SW480 (cell line): Measurements from ENCODE around the gene TACR1.
"Not testable (repeated sequence)": the region's sequence is repeated elsewhere in the genome, so short reads cannot be mapped to it uniquely, and the experiment has no call there.

Experiments
- DNase-seq: peaks from one replicate; pipeline ENCODE4 v3.0.0-alpha.2; 2016; ENCODE audit warnings: low spot score

The TACR1 gene

DNA sequence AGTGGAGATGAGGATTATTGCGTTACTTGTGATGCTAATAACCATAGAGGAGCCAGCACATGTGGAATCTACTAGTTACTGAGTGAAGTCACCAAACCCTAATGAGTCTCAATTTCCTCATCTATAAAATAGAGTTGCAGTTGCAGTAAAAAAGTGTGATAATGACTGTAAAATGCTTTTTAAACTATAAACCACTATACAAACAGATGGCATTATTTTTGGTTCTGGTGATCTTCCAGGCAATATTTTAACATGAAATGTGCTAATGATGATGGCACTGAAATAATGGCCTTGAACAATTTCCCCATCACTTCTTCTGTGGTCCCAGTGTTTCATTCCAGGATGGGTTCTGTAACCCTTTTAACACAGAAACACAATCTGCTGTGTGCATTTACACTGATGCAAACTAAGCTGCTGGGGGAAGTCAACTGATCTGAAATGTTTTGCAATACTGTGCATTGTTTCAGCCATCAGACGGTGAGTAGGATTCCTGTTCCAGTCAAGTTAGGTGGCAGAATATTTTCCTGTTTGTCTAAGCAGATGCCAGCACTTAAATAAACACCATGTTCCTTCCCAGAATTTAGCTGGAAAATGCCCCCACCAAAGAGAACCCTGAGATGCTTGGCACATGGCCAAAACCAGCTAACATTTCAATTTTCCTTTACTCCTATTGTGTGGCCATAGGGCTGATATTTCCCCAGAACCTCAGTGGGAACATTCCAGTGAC is 52.6 kb downstream of the TACR1 start:
- DNase-seq, result no peak

DNA sequence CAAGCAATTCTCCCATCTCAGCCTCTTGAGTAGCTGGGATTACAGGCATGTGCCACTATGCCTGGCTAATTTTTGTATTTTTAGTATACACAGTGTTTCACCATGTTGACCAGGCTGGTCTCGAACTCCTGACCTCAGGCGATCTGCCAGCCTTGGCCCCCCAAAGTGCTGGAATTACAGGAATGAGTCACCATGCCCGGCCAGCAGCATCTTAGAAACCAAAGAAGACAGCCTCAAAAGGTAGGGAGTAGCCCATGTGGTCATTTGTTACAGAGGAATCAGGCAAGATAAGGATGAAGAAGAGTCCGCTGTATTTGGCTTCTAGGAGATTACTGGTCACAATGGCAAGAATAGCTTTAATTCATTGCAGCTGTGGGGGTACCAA is 53.1 kb downstream of the TACR1 start:
- DNase-seq, result not testable (repeated sequence)

DNA sequence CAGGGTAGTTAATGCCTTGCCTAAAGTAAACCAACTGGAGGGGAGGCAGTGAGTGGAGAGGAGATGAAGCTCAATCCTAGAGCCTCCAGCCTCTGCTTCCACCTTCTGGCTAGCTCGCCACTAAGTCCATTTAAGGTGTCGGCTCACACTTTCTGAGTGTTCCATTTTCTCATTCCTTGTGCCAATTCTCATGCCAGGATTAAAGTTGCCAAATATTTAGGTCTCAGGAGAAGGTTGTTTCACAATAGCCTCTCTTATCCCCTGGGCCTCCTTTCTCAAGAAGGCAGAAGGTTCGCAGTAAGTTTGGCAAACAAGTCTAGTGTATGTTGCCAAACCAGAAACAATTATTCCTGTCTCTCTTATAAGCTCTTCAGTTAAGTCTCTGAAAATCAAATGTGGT is 57.2 kb downstream of the TACR1 start:
- DNase-seq, result no peak

DNA sequence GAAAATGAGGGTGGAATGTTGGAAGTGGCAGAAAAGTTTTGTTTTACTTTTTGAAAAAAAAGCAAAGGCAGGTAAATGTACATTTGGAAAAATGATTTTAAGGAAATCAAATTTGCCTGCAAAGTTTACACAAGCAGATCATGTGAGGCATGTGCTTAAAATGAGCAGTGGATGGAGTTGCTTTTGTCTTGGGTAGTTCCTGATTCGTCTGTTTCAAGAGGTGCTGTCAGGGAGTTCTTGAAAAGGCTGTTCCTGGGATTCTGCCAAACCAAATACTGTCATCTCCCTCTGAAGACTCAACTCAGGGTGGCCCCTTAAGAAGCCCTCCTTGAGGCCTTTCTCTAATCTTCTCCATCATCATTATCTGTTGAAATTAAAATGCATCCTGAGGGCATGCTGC is 59.0 kb downstream of the TACR1 start:
- no peak for DNase-seq

DNA sequence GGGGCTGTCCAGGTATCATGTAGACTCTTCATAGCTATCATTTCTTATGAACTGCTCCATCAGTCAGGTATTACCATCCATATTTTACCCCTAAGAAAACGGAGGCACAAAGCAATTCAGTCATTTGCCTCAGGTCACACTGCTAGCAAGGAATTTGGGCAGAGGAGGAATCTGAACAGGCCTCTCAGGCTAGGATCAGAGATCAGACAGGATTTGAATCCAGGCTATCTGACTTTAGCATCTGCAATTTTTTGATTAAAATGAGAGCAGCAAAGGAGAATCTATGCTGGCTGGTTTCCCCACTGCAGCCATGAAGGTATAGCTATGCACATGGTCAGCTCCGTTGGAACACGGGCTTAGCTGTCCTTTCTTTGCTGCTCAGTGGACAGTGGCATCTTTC is 60.1 kb downstream of the TACR1 start:
- DNase-seq, result no peak

DNA sequence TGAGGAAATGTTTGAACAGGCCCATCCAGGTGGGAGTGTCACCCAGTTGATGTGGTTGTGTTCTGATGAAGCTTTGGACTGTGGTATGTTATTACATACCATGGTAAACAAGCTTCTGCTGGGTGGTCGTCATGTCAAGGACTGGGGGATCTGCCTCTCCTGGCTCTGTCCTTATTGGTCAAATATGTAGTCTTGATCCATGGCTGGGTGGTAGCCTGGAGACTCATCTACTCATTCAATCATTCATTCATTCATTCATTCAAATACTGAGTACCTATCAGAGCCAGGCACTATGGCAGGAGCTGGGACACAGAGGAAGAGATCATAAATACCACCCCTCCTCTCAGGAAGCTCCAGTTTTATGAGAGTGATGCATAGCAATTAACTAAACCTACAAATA is 60.8 kb downstream of the TACR1 start:
- no peak for DNase-seq

DNA sequence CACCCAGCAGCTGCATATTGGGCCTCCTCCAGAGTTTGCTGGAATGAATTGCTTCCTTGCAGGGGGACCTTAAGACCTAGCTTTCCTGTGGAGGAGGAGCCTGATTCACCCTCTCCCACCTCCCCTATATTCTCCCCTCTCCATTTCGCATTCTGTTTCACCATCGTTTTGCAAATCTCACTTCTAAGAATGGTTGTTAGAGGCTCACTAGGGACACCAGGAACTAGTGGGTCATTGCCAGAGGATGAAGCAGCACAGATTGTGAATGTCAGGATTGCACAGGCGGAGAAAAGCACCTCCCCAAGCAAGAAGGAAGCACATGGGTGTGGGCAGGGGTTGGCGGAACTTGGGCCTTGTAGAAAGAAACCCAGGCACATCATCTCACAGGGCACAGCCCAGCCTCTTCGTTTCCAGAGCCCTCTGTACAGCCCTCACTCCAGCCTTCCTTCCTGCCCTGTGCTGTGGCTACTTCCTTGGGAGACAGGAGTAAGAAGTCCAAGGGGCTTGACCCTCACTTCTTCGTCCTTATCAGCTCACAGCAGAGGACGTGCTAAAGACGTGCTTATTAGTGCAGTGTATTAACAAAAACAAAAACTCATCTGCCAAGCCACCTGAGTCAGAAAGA is 63.4 kb downstream of the TACR1 start:
- no peak for DNase-seq

DNA sequence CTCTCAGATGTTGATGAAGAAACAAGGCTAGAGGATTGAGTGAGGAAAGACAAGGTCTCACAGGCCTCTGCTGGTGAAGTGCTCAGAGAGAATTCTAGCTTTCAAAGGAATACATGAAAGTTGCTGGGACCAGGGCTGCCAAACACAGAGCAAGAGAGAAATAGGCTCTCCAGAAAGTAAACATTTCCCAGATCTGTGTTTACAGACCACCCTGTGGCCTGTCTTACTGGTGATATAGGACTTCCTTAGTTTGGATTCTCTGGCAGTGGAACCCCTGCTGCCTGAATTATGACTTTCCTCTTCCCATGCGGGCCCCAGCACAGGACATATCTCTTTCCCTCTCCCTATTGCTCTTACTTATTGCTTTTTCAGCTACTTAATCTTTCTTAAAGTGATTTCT is 64.5 kb downstream of the TACR1 start:
- no peak for DNase-seq

DNA sequence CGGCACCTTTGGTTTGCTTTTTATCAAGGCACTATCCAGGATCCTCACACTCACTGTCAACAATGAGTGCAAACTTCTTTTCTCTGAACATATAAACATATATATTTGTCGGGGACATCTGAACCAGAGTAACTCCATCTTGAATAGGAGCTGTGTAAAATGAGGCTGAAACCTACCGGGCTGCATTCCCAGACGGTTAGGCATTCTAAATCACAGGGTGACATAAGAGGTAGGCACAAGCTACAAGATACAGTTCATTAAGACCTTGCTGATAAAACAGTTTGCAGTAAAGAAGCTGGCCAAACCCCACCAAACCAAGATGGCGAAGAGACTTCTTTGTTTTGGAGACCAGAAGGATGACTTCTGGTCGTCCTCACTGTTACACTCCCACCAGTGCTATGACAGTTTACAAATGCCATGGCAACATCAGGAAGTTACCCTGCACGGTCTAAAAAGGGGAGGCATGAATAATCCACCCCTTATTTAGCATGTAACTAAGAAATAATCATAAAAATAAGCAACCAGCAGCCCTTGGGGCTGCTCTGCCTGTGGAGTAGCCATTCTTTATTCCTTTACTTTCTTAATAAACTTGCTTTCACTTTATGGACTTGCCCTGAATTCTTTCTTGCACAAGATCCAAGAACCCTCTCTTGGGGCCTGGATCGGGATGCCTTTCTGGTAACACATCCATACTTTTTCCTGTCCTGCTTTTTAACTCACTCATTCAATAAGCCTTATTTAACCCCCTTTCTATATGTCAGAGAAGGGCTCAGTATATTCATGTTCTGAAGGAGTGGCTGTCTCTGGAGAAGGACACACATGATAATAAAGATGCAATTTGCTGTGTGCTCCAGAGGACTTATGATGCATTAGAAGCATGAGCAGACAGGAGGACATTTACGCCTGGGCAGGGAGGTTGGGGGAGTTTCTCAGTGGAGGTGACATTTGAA is 65.4 kb downstream of the TACR1 start:
- no peak for DNase-seq

DNA sequence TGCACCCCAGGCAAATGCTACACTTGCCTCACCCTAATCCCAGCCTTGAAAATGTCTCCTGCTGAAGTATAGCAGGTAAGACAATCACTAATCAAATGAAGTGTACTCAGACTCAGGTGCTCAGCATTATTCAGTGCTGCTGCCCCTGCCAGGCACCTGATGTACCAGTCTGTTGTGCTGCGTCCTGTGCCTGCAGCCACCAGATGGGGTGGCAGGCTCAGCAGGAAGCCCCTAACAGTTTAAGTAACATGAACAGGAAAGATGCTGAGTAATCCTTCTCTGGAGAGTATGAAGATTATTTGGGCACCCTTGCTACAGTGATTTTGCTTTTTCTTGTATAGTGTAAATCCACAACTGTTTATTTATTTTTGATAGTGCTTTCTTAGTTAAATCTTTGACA is 69.1 kb downstream of the TACR1 start:
- DNase-seq, result peak; percentile 7

DNA sequence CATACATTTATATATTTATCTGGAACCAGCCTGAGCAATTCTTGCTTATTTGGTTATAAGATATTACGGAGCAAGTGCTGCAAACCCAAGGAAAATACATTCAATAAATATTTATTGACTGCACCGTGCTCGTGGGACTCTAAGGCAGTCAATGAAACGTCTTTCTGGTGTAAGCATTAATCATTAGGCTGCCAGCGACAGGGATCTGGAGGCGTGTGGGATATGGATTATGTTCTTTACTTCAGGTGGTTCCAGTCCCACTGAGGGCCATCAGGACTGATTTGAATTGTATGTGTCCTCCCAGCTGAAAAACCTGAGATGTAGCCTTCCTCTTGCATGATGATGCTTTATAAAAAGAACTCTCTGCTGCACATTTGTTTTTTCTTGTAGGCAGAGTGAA is 75.4 kb downstream of the TACR1 start:
- DNase-seq, result no peak

DNA sequence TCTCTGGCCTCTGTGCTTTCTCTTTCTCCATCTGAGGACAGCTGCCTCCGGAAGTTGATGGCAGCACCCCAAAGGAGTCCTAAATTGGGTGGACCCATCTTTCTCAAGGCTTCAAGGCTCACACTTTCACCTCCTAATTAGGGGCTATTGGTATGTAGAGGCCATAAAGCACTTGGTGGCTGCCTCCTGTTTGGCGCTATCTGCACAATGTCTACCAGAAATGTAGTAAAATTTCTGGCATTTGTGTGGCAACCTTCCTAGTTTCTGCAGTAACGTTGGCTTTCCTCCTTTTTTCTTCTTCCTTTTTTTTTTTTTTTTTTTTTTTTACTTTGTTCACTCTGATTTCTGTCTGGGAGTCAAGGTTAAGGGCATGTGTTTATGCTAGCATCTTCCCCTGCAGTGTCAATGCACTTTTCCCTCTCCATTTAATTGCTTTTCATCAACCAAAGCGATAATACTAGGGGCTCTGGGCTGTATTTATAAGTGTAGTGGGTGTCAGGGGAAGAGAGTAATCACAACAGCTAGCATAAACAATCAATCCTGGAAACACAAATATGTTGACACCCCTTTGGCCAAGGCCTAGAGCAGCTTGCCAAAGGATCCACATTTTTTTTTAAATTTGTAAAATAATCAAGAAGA is 86.0 kb downstream of the TACR1 start:
- DNase-seq, result no peak

DNA sequence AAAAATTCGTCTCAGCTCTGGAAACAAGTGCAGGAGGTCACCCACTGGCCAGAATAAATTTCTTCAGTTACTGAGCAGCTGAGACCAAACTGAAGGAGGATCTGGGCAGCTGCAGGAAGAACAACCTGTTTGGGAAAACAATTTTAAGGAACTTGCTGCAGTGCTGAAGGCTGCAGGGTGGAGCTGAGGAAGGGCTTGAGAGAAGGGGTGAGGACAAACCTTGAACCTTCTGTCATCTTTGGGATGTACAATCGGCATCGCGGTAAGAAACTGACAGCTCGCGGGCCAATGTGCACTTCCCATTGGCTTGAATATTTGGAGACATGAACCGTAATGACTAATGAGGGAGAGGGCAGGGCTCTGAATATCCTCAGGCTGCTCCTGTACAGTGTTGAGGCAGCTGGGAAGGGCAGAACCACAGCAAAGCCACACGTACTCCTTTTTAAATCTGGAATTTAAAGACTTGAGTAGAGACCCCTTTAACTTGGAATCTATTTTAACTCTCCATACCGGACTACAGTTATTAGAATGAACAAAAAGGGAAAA is 90.3 kb downstream of the TACR1 start:
- DNase-seq, result no peak

DNA sequence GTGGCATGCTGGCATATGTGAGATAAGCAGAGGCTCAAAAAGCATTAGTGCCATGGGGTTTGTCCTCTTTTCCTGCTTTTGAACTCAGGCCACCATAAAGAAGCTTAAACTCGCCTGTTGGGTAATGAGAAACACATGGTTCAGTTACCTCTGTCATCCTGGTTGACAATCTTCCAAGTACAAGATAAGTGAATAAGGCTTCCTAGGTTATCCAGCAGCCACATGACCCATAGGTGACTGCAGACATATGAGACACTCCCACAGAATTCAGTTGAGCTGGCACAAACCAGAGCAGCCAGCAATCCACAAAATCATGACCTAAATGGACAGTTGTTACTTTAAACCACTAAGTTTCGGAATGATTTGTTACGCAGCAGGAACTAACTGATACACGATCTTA is 97.3 kb downstream of the TACR1 start:
- no peak for DNase-seq

DNA sequence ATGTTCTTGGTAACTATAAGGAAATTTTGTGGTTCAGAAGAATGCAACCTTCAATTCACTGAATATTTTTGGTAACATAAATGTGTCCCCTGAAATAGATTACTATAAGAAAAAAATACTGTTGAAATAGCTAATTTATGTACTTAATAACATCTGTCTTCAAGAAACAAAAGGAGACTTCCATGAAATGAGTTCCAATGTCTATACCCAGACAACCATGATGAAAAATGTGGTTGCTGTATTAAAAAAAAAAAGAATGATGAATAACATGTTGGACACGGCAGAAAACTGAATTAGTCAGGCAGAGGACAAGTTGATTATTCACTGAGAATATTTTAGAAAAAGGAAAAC is 98.5 kb downstream of the TACR1 start:
- DNase-seq, result no peak

DNA sequence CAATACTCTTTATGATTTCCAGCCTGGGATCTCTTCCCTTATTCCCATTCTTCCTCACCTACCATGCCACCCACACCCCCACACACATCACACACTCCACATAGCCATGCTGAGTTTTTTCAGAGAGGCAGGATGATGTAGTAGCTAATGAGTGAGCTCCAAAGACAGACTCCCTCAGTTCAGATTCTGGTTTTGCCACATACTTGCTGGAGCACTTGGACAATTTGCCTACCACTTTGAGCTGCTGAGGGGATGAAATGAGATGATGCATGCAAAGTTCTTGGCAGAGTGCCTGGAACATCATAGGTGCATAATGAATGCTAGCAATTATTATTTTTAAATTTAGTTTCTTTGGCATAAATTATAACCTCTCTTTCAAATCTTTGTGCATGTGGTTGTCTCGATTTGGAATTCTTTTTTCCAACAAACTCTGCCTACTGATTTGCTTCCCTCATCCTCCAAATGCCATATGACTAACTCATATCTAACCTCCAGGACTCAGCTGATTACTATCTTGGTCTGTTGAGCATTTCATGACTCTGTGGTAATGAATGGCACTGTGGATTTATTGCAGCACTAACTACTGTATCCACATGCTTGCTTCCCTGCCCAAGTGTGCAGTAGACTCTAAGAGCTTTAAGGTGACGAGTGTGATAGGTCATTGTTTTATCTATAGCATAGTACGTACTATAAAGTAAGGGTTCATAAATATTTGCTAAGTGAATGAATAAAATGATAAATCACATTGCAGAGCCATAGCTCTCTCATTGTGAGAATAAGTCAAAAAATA is 99.1 kb downstream of the TACR1 start:
- DNase-seq, result peak; percentile 22

DNA sequence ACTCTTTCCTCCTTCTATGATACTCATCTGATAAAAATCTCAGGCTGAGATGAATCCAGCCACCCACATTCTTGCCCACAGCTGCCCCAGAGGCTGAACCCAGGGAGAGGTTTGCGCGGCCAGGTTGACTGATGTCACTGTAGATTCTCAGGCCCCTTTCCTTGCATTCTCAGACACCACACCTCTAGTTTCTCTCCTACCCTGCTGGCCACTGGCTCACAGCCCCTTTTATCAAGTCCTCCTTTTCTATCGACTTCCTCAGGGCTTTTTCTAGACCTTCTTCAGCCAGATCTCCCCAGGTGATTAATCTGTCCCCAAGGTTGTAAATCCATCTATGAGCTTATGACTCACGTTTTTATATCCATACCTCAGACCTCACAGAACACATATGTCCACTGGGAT is 99.8 kb downstream of the TACR1 start:
- DNase-seq, result peak; percentile 26

DNA sequence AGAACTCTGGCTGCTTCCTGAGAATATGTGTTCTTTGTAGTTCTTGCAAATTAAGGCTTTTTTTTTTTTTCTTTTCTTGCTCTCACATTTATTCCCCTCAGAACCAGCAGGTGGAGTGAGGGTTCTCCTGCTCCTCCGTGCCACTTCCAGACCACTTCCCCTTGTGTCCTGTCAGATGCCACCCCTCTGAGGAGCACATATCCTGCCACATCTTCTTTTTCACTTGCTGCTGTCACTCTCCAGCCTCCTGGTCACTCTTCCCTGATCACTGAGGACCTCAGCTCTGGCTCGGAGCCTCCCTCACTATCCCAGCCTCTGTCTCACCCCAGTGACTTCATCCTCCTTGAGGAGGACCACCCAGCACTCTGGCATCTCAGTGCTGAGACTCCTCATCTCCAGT is 100.5 kb downstream of the TACR1 start:
- peak; percentile 24 for DNase-seq

DNA sequence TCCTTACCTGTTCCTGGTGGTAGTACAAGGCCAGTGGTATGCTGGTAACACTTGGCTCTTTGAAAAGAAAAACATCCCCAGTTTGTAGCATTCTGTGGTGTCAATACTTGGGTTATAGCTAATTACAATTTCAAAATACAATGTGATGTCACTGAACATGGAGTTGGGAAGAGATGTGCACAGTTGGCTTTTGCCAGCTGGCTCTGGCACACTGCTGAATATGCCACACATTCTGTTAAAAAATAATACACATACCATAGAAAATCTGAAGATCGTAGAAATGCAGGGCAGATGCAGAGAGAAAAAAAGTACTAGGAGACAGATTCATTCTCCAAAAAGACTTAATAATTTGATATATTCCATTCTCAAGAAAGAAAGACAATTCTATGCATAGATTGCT is 101.5 kb downstream of the TACR1 start:
- no peak for DNase-seq

DNA sequence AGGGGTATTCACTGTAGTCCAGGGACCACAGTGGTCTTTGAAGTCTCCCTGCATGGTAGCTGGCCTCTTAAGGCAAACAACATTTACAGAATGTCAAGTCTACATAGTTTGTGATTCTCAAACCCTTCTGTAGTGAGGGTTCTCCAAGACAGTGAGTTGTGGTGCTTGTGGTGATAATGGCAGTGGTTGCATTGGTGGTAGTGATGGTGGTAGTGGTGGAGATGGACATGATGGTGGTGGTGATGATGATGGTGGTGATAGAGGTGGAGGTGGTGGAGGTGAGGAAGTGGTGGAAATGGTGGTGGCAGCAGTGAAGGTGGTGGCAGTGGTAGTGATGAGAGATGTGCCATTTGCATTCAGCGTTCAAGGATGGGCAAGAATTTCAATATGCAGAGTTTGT is 104.9 kb downstream of the TACR1 start:
- no peak for DNase-seq

DNA sequence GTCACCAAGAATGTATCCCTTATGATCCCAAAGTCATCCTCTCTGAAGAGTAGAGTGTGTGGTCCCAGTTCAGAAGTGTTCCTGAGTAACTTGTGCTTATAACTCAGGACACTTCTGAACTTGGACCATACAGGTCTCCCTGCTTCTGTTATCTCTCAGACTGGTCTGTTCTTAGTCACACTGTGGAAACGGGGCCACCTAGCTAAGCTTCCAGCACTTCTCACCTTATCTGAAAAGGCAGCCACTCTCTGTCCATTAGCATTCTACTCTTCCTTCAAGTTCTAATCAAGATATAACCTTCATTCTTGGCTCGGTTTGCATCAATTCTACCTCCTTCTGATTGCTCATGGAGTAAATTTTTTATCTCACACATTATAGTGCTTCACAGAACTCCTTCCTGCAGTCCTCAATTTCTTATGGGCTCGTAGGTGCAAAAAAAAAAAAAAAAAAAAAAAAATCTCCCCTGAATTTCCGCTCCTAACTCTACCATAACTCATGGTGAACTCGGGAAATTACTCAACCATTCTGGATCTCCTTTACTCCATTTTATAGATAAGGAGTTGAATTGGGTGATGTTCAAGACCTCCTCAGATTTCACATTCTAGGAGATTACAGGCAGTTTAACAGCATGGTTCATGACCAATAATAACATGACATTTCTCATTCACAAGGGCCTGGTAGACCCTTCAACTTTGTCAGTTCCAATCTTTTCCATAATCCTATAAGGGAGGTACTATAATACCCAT is 108.4 kb downstream of the TACR1 start:
- DNase-seq, result no peak
